ENCODE measurements around the gene DDX10.

GRCh38 chr11:108666373-108666772 lies 1.5 kb downstream of the DDX10 start:
- TF ChIP-seq POLR2AphosphoS5 (IDR thresholded peaks at IDR 0.05; ENCODE audit: low read depth, low read length) (no peak), MAX (IDR thresholded peaks at IDR 0.05; ENCODE audit: low read depth) (no peak), CTCF (IDR thresholded peaks at IDR 0.05) (no peak), EP300 (IDR thresholded peaks at IDR 0.05; ENCODE audit: borderline replicate concordance in 1 of 2, low read depth in 1 of 2, low read length in 1 of 2) (no peak), CHD2 (IDR thresholded peaks at IDR 0.05; ENCODE audit: low read length, partially characterized antibody) (no peak), EZH2phosphoT487 (IDR thresholded peaks at IDR 0.05; ENCODE audit: borderline replicate concordance, low read depth) (no peak)
- TF ChIP-seq, protein P1, sequence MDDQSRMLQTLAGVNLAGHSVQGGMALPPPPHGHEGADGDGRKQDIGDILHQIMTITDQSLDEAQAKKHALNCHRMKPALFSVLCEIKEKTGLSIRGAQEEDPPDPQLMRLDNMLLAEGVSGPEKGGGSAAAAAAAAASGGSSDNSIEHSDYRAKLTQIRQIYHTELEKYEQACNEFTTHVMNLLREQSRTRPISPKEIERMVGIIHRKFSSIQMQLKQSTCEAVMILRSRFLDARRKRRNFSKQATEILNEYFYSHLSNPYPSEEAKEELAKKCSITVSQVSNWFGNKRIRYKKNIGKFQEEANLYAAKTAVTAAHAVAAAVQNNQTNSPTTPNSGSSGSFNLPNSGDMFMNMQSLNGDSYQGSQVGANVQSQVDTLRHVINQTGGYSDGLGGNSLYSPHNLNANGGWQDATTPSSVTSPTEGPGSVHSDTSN (IDR thresholded peaks at IDR 0.05), result no peak

Data from SK-N-SH (cell line).